Measurements from ENCODE around the gene HSD3B2. TPM values are rescaled to one million over a fixed set of nuclear protein-coding genes. Genes with fewer than 3 reads are reported as not detected.

Gene HSD3B2
- total and polyA plus RNA-seq, 2 of the 8 experiments (the other 6 are each of a cell fraction or from before 2014, with no cell fraction given), result not detected

DNA sequence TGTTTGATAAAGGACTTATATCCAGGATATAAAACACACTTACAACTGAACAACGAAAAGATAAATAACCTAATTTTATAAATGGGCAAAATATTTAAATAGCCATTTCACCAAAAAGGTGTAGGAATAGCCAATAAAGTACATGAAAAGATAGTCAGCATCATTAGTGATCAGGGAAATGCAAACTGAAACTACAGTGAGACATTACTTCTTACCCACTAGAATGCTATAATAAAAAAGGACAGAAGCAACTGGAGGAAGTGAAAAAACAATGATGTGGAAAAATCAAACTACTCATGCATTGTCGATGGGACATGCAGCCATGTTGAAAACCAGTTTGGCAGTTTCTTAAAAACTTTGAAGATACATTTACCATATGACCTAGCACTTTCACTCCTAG, 48.6 kb downstream of the HSD3B2 start:
- no peak overlapping the region for H3K18ac ChIP-seq (ENCODE audit: extremely low read depth, low read length)
- no peak overlapping the region for H3K4me3 ChIP-seq (ENCODE audit: extremely low read depth in 1 of 4, insufficient read depth in 2 of 4, low read depth in 3 of 4, low read length in 4 of 4)
- H2BK5ac ChIP-seq (ENCODE audit: low read depth, low read length), result no peak overlapping the region
- H3K14ac ChIP-seq (ENCODE audit: insufficient read length), result no peak overlapping the region
- H3K23me2 ChIP-seq (ENCODE audit: low read depth, low read length), result no peaks in the 10 kb centered on the region
- H3K36me3 ChIP-seq (ENCODE audit: control insufficient read depth in 2 of 4, insufficient read depth in 4 of 4, low read length in 3 of 4), result no peaks in the 10 kb centered on the region
- H4K20me1 ChIP-seq (replicated peaks in 1 of 2; ENCODE audit: control insufficient read depth in 1 of 2, insufficient read depth in 2 of 2, low read length in 2 of 2), result no peaks in the 10 kb centered on the region
- no peaks in the 10 kb centered on the region for H3K79me1 ChIP-seq (ENCODE audit: low read depth, low read length)
- H3K27ac ChIP-seq (ENCODE audit: low read depth, low read length), result no peak overlapping the region
- H3K56ac ChIP-seq (replicated peaks; ENCODE audit: insufficient read length, low read depth, low read length), result no peak overlapping the region
- 88% methylated on average over 2 of the region's 2 CpGs; no CpG with 5 or more reads in 1 of the 2 experiments for WGBS, 2 experiments (ENCODE audit: extremely low coverage in 1 of 2, insufficient coverage in 1 of 2, insufficient read length in 1 of 2, insufficient replicate concordance in 2 of 2, low coverage in 1 of 2, low lambda C conversion rate in 2 of 2, missing lambda C conversion rate in 1 of 2)
- no peak overlapping the region for H3K9ac ChIP-seq (replicated peaks in 1 of 4; ENCODE audit: extremely low read depth in 1 of 4, low read depth in 3 of 4, low read length in 3 of 4)
- no peaks in the 10 kb centered on the region for H3K4me1 ChIP-seq (replicated peaks in 1 of 4; ENCODE audit: control insufficient read depth in 3 of 4, insufficient read depth in 4 of 4, low read length in 3 of 4)
- H4K91ac ChIP-seq (replicated peaks; ENCODE audit: insufficient read length, low read length), result no peak overlapping the region
- DNase-seq (ENCODE audit: low read depth in 1 of 2, low spot score in 2 of 2), result no peak
- H4K8ac ChIP-seq (ENCODE audit: extremely low read depth, insufficient read depth, low read length), result no peak overlapping the region
- FAIRE-seq, result no peak
- H3K4me2 ChIP-seq (ENCODE audit: insufficient read depth in 1 of 2, low read depth in 2 of 2, low read length in 2 of 2), result no peak overlapping the region
- no peak for TF ChIP-seq NANOG (IDR thresholded peaks at IDR 0.05; ENCODE audit: insufficient read depth, low read depth, low read length, poor library complexity, severe bottlenecking)
- TF ChIP-seq GTF2F1 (IDR thresholded peaks at IDR 0.05; ENCODE audit: borderline replicate concordance, low read depth, low read length), result no peak
- no peak for TF ChIP-seq TBP (IDR thresholded peaks at IDR 0.05; ENCODE audit: low read depth, low read length)
- TF ChIP-seq PHF8 (conservative IDR thresholded peaks at IDR 0.05; ENCODE audit: low read depth, low read length), result no peak
- TF ChIP-seq SP4 (IDR thresholded peaks at IDR 0.05; ENCODE audit: low read length), result no peak
- H2AFZ ChIP-seq (ENCODE audit: low read length), result no peak overlapping the region
- no peaks in the 10 kb centered on the region for H3K79me2 ChIP-seq (ENCODE audit: control insufficient read depth in 1 of 2, insufficient read depth in 2 of 2, low read length in 2 of 2)
- H3K23ac ChIP-seq (ENCODE audit: insufficient read length), result no peak overlapping the region
- ChIA-PET POLR2A (ENCODE audit: partially characterized antibody) (no interaction called here), CTCF (ENCODE audit: partially characterized antibody) (no interaction called here)
- no peak overlapping the region for H2BK15ac ChIP-seq (ENCODE audit: low read length)
- H3K9me3 ChIP-seq (ENCODE audit: insufficient read depth in 2 of 2, low read depth in 1 of 2, low read length in 1 of 2), result no peaks in the 10 kb centered on the region
- H2BK12ac ChIP-seq (ENCODE audit: low read depth, low read length), result no peak overlapping the region
- H2BK120ac ChIP-seq (replicated peaks; ENCODE audit: low read depth, low read length), result no peak overlapping the region
- no peak overlapping the region for H3K4ac ChIP-seq (replicated peaks; ENCODE audit: insufficient read length, low read depth, low read length)
- no peak overlapping the region for H2BK20ac ChIP-seq (ENCODE audit: low read length)
- H2AK5ac ChIP-seq (ENCODE audit: low read depth, low read length), result no peak overlapping the region
- H3K27me3 ChIP-seq (replicated peaks in 1 of 4; ENCODE audit: control insufficient read depth in 3 of 4, extremely low read depth in 1 of 4, insufficient read depth in 3 of 4, low read length in 3 of 4), result peaks cover 0 to 1% (median 0%) of the 10 kb centered on the region in 4 experiments; a peak in 1 of 7 replicates
- no peak overlapping the region for H4K5ac ChIP-seq (ENCODE audit: insufficient read length, low read depth, low read length)

Measured in H1 (cell line).